Uterus (tissue), 2 donors: ENCODE measurements around the gene CRK.

Source experiments
- CTCF ChIP-seq, 4 experiments: fragments of 200-600 bp in 2 of 4; fragments of 450-650 bp in 2 of 4; sonication (generic) in 2 of 4; IDR thresholded peaks; one replicate each; pipeline ENCODE4 v1.5.1; 2016 to 2019; ENCODE audit warnings: antibody characterized with exemption in 4 of 4, mild to moderate bottlenecking in 2 of 4, moderate library complexity in 1 of 4
- POLR2A ChIP-seq, 2 donors: fragments of 450-650 bp; IDR thresholded peaks; one replicate each; pipeline ENCODE4 v1.6.1; 2016; ENCODE audit warnings: antibody characterized with exemption in 2 of 2, mild to moderate bottlenecking in 1 of 2, moderate library complexity in 1 of 2

DNA sequence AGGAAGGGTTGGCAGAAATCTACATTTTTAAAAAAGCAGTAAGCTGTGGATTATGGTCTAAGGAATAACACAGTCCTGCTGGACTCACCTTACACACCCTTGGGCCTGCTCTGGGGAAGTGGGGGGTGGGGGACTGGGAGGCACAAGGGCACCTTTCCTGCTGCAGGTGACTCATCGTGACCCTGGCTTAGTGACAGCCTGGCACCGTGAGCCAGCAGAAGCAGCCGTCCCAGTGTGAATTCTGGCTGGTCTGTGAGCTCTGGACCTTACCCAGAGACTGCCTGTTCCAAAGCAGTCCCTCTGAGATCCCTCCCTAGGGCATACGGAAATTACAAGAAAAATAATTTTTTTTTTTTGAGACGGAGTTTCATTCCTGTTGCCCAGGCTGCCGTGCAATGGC, 4.2 kb upstream of the CRK start:
- TF ChIP-seq CTCF (IDR thresholded peaks at IDR 0.05) (no peak), POLR2A (IDR thresholded peaks at IDR 0.05) (no peak)
